Ramos (cell line): ENCODE data around the gene RNF149.
"Not testable (repeated sequence)": the region's sequence is repeated elsewhere in the genome, so short reads cannot be mapped to it uniquely, and the experiment has no call there.

Experiments used
- in situ Hi-C: fragments of 300-500 bp; cut with MboI; formaldehyde crosslinking; loops from one replicate; pipeline ENCODE4 v1.14.3; 2022; ENCODE audit warnings: low sequenced_read_pairs; ENCODE audit not compliant: unreplicated experiment

Gene RNF149

GRCh38 chr2:101308432-101309210 lies at the start of gene RNF149:
RNF149 (minus strand) TSS chr2:101308701; CDS start chr2:101308588, 113 bp downstream.
- in situ Hi-C loops, result no loop called here

- in situ Hi-C loops, result no loop called here
These were observed 48.9 kb upstream of the RNF149 start for GRCh38 chr2:101357376-101357775.

GRCh38 chr2:101356521-101356920 lies 48.0 kb upstream of the RNF149 start:
- in situ Hi-C loops, result no loop called here

GRCh38 chr2:101356055-101356454 lies 47.6 kb upstream of the RNF149 start:
- in situ Hi-C loops, result no loop called here

DNA sequence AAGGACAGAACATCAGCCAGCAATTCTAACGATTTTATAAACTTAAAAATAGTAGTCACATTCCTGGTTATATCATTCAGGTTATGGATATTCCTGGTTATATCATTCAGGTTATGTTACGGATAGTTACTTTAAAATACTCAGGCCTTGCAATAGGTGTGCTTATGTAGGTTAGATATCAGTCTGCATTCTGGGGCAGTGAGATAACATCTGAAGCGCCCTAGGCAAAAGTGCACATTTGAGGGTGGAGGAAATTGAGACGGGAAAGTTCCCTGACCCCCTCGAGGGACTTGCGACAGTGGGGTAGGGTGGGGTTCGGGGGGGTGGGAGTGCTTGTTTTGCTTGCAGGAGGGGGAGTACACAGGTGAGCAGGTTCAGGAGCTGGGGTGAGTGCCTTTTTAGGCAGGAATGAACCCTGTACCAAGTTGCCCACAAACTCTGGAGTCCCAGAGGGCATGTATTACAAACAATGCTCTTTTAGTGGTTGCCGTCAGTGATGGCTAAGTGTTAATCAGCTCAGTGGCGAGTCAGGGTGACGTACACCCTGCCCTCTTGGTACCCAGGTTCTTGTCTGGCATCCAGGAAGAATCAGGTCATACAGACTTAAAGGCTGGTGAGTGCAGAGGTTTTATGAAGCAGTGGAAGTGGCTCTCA lies 47.0 kb upstream of the RNF149 start:
- in situ Hi-C loops, result no loop called here

- in situ Hi-C loops, result no loop called here
These were observed 46.2 kb upstream of the RNF149 start for GRCh38 chr2:101354420-101355311.

- in situ Hi-C loops, result not testable (repeated sequence)
These were observed 44.1 kb upstream of the RNF149 start for GRCh38 chr2:101352631-101353030.

GRCh38 chr2:101351207-101351606 lies 42.7 kb upstream of the RNF149 start:
- in situ Hi-C loops, result no loop called here

GRCh38 chr2:101349893-101350662 lies 41.6 kb upstream of the RNF149 start:
- in situ Hi-C loops, result no loop called here

GRCh38 chr2:101348883-101349282 lies 40.4 kb upstream of the RNF149 start:
- in situ Hi-C loops, result no loop called here

DNA sequence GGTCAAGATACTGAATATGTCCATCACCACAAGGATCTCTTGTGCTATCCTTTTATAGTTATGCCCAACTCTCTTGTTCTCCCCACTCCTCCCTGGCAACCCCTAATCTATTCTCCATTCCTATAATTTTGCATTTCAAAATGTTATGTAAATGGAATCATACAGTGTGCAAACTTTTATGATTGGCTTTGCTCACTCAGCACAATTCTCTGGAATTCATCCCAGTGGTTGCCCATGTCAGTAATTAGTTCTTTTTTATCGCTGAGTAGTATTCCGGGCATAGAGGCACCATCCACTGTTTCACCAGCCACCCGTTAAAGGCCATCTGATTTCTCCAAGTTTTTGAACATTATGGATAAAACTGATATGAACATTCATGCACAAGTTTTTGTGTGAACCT lies 38.4 kb upstream of the RNF149 start:
- in situ Hi-C loops, result no loop called here

DNA sequence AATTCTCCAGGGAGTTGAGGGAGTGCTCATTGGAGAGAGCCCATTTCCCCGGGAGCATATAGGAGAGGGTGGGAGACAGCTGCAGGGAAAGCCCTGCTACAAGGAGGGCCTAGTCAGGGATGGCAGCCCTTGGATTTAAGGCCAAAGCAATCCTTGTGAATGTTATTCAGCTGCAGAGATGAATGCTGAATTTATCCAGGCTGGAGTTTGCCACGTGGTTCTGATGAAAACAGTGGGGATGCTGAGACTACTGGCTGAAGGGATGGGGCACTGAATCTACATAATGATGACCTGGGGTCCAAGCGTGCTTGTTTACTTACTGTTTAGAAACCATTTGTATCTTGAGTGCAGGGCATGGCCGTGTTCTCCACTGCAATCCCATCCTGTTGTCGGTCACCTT lies 35.6 kb upstream of the RNF149 start:
- in situ Hi-C loops, result no loop called here

GRCh38 chr2:101342625-101343008 lies 34.1 kb upstream of the RNF149 start:
- in situ Hi-C loops, result no loop called here

DNA sequence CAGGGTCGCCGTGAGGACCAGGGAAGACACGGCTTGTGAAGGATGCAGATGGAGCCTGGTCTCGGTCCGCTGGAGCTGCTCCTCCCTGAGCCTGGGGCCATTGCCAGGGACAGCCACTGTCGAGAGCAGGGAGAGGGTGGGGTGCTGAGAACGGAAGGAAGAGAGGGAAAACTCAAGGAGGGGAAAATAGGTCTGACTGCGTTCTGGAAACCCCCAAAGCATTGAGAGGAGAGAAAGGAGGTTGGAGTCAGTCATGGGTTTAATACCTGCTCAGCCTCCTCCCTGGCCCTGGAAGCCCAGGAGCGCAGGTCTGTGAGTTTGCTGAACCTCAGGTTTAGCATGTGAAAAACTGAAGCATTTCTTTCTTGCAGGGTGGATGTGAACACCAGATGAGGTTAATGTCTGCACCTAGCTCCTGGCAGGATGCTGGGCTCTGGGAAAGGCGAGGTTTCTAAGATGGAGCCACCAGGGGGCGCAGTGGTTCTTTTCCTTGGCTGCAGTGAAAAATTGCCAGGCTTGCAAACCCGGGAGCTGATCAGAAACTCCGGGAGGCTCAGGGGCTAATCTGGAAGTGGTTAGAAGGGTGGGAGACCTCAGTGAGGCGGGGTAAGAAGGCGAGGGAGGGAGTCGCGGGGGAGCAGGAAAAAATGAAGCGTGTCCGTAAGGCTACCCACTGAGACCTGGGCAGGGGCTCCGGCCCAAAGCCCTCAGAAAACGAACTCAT lies 33.6 kb upstream of the RNF149 start:
- in situ Hi-C loops, result no loop called here

DNA sequence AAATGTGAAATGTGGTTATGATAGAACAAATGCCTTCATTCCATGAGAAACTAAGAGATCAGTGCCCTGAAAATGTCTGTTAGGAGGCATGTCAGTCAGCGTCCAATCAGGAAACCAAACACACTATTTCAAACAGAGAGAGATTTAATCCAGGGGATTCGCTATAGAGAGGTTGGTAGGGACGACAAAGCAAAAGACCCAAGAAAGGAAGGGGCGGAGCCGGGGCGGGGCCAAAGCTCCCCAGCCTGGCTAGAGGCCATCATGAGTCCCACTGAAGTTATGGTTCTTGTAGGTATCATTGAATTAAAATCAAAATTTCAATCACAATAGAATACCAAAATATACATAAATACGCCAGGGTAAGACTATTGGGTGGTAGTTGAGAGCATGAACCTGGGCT lies 32.9 kb upstream of the RNF149 start:
- in situ Hi-C loops, result no loop called here

DNA sequence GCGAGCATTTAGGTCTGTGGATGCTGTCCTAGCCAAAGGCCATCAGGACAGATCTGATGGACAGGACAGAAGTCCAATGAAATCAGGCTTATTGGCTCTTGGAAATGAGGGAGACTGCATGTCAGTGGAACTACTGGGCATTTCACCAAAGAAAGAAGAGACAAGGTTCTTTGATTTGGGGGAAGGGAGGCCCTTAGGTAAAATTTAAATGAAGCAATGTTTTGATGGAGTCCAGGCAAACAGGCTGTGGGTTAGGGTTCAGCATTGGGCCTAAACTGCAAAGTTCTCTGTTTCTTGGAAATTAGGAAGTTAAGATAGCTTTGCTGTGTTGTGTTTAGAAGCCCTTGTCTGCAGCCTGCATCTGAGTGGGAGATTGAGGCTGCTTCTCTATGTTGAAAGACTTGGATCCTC lies 31.6 kb upstream of the RNF149 start:
- in situ Hi-C loops, result no loop called here

DNA sequence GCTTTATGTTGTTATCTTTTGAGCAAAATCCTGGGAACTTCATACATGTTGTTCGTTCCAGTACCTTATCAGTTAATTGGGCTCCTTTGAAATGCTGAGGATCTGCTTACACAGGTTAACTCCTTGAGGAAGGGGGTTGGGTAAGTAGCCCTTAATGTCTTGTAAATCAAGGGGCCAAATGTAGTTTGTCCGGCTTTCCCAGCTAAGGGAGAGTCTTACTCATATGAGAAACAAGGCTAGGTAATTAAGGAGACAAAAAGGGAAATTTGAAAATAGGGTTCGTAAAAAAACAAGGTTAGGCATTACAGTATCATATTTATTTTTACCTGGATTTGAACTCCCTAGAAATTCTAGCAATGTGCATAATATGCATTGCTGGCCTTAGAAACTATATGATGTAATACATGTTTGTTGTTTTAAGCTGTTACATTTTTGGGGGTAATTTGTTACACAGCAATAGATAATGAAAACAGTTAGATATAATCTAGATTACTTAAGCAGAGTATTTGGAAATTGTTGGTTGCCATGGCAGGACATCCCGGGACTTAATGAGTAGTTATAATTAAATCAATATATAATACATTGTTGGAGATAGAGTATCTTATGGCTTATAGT lies 30.9 kb upstream of the RNF149 start:
- in situ Hi-C loops, result no loop called here

DNA sequence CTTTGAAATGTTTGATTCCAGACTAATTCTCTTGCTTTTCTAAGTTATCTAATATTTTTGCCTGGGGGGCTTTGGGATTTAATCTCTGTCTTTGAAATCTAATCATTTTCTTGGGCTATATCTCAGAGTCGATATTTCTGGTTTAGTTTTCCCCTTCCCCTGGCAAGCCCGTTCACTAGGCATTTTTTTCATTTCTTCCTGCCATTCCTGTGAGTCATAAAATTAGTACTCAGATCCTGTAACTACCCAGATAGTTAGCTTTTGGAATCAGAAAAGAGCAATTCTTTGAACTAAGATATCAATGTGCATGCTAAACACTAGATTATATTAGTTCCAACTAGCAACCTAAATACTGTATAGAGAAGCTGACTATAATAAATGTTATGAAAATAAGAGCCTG lies 29.4 kb upstream of the RNF149 start:
- in situ Hi-C loops, result no loop called here
